Urinary bladder (tissue), 4 donors: Measurements from ENCODE around the gene SBF2. TPM values are rescaled to one million over a fixed set of nuclear protein-coding genes. Genes with fewer than 3 reads are reported as not detected.
A peak's percentile ranks its signal among the peaks of the same experiment; 100 is the strongest.

Source experiments
- DNase-seq: peaks from one replicate; pipeline ENCODE4 v3.0.0-alpha.2; 2015; ENCODE audit errors: extremely low spot score
- H3K27ac ChIP-seq: one replicate; pipeline ENCODE4 v1.5.1; 2013; ENCODE audit warnings: low read depth, mild to moderate bottlenecking, moderate library complexity
- H3K36me3 ChIP-seq: one replicate; pipeline ENCODE4 v1.6.1; 2013; ENCODE audit warnings: mild to moderate bottlenecking, moderate library complexity; ENCODE audit not compliant: insufficient read depth
- H3K4me1 ChIP-seq: one replicate; pipeline ENCODE4 v1.6.1; 2013; ENCODE audit warnings: mild to moderate bottlenecking, moderate library complexity; ENCODE audit not compliant: insufficient read depth
- H3K4me3 ChIP-seq: one replicate; pipeline ENCODE4 v1.5.1; 2013; ENCODE audit warnings: low read depth, low read length
- WGBS: extraction: QIAGEN DNeasy Blood & Tissue Kit; methylation state at CpG from one replicate; pipeline ENCODE4 v1.1.7; 2013; 5-methylcytosine and 5-hydroxymethylcytosine counted together
- polyA plus RNA-seq: library from polyadenylated mRNA; stranded (reverse); fragments of 200-250 nt; gene quantifications from one replicate; pipeline ENCODE4 v1.2.3, GENCODE V29; 2013
- total RNA-seq: library from RNA; depleted of rRNA; stranded (reverse); fragments of >200 nt; gene quantifications from one replicate; pipeline ENCODE4 v1.2.3, GENCODE V29; 2014
- donor health status: healthy with polysubstance abuse.
- donor health status: healthy.

Gene SBF2
- total and polyA plus RNA-seq, 2 donors: 27.8 to 114 TPM

DNA sequence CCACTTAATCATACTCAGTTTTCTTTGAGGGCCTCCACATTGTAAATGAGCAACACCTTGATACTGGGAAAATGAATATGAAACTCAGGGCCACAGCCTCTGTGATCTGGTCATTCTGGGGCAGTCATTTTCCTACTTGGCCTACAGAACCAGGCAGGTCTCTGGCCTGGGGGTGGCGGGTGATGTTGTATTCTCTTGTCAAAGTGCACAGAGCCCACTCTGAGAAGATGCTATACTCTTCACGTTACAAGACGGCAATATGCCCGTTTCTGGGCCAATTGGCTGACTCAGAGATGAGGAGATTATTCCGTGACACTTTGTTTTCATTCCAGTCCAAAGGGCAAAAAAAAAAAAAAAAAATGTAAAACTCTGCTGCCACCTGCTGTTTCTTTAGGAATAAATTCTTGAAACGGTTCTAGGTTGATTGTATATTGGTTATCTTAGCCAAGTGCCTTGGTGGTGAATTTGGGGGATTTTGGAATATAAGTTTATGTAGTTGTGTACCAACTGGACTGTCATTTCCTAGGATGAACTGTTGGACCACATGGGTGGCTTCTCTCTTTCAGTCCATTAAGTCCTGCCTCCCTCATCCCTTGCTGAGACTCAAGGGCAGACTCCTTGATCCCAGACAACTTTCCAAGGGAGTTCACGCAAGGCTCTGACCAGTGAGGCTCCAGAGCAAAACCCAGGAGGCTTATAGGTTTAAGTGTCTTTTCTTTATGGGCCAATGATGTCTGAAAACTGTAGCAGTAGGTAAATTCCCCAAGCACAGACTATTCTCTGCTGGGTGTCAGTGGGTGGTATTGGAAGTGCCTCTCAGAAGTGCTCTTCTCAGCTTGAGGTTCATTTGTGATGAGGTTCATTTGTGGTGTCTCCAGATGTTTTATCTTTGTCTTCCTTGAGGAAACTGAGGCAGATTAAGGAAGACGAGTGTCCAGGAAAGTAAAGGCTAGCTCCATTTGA is 29.1 kb upstream of the SBF2 start:
- Histone ChIP-seq H3K27ac (peak overlapping the region; percentile 69), H3K4me1 (peaks cover 2% of the 10 kb centered on the region), H3K36me3 (no peaks in the 10 kb centered on the region), H3K4me3 (no peak overlapping the region)
- 25% methylated on average over 8 of the region's 8 CpGs for WGBS
- peak; percentile 83 for DNase-seq

DNA sequence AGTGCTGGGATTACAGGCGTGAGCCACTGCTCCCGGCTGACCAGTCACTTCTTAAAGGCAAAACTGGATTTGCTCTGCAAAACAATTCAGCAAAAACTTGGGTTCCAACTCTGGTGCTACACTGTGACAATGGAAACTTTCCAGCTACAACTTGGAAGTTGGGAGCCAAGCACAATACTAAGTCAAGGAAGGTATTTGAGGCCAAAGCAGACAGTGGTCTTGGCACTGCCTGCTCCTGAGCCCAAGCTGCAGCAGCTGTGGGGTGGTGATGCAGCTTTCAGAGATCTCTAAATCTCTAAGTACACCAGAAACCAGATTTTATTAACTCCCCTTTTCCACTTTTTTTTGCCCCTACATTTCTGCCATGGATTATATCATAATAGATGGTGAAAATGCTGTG is 28.4 kb upstream of the SBF2 start:
- Histone ChIP-seq H3K4me1 (peaks cover 2% of the 10 kb centered on the region), H3K4me3 (no peak overlapping the region), H3K36me3 (no peaks in the 10 kb centered on the region), H3K27ac (no peak overlapping the region)
- WGBS: 79% methylated on average over 2 of the region's 2 CpGs
- DNase-seq: no peak

DNA sequence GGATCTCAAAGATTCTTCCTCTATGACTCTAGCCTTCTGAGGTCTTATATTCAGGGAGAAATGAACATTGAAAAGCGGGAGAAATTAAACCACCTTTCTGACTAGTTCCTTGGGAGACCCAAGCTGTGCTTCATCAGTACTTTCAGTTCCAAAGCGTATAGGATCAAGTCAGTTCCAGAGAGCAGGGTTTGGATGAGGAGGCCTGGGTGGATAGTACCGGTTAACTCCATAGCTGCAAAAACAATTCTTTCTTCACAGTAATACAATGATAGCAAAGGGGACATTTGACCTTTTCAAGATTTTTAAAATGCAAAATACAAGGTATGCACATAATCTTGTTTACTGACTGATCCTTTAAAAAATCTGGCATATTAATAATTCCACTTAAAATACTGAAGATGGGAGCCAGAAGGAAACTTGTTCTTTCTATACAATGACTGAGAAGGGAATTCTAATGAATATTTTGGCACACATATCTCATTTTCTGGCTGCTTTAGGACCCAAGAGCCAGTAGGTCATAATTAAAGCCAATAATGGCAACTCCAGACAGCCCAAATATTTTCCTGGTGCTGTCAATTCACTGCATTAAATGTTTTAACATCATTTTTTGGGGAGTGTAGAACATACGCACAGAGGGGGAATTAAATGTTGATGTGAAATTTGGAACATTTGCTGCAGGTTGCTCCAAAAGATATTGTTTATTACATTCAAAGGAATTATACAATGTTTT is 26.9 kb upstream of the SBF2 start:
- Histone ChIP-seq H3K36me3 (no peaks in the 10 kb centered on the region), H3K27ac (no peak overlapping the region), H3K4me3 (no peak overlapping the region), H3K4me1 (no peaks in the 10 kb centered on the region)
- WGBS: 87% methylated on average over 4 of the region's 4 CpGs
- no peak for DNase-seq

DNA sequence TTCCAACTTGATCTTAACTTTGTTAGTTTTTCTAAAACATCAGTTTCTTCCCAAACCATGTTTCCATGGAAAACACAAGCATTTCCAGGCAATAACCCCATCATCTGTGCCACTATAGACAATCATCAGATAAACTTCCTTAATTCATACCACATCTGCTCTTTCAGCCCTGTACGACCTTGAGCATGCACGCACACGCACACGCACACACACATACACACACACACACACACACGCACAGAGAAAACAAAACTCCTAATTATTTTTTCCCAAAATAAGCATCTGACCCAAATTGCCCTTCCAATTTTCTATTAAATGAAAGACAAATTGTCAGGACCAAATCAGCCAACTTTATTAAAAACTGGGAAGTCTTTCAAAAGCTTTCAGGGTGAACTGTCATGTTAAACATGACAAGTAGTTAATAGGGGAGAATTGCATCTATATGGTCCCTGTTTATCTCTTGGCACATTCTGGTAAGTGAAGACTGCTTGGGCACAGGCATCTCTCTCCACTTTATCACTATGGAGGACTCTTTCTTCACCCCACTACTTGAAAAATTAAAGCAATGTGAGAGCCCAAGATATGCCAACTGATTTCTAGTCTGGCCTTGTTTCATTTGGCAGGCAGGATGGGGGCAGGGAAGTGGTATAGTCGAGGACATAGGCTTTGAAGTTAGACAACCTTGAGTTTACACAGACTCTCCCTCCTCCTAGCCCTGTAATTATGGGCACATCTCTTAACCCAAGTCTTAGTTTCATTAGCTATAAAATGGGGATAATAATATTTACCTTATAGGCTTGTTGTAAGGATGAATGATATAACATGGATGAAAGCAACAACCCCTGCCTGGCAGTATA is 25.9 kb upstream of the SBF2 start:
- 75% methylated on average over 6 of the region's 6 CpGs for WGBS
- Histone ChIP-seq H3K4me3 (no peak overlapping the region), H3K27ac (no peak overlapping the region)

DNA sequence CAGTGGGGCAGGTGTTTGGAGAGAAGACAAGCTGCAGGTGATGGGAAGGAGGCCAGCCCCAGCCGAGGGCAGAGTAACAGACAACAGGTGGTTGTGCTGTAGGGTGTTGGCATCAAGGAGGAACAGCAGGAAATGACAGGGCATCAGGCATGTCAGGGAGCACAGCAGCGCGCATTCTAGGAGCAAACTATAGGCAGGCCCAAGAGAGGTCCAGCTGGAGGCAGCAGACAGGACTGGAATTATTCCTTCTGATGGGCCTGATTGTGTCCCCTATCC is 24.4 kb upstream of the SBF2 start:
- no peaks in the 10 kb centered on the region for H3K4me1 ChIP-seq
- no peak overlapping the region for H3K27ac ChIP-seq
- DNase-seq: no peak
- no peak overlapping the region for H3K4me3 ChIP-seq
- no peaks in the 10 kb centered on the region for H3K36me3 ChIP-seq
- 90% methylated on average over 3 of the region's 3 CpGs for WGBS

More for the DNA sequence above, 25.9 kb upstream of the SBF2 start:
- Histone ChIP-seq H3K4me1 (no peaks in the 10 kb centered on the region), H3K36me3 (no peaks in the 10 kb centered on the region)
- no peak for DNase-seq

DNA sequence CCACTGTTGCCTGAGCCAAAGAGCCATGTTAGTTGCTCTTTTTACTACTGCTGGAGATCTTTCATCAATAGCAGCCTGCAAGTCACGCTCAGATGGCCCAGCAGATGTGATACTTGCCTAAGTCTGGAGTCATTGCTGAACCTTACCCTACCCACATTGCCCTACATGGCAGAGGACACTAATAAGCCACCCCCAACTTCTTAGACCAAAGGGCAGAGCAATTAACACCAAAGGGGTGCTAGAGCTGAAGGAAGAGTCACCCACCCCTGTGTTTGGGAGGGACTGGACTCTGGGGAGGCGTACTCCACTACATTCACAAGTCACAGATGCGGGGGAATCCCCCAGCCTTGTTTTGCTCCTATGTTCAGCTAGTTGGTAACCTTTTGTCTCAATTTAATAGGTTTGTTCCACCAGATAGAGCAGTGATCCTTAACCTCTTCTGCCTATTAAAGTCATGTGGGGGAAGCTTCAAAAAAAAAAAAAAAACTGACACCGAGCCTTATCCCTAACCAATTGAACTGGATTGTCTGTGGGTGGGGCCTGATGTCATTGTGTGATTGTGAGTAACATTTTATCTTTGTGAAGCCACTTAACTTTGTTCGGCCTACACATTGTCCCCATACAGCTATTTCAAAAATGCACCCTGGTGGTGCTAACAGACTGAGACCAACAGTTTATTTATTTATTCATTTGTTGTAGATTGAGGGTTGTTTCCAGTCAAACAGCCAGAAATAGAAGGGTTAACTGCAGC is 23.9 kb upstream of the SBF2 start:
- Histone ChIP-seq H3K36me3 (no peaks in the 10 kb centered on the region), H3K27ac (no peak overlapping the region), H3K4me3 (no peak overlapping the region), H3K4me1 (no peaks in the 10 kb centered on the region)
- no peak for DNase-seq
- WGBS: 96% methylated on average over 5 of the region's 5 CpGs

DNA sequence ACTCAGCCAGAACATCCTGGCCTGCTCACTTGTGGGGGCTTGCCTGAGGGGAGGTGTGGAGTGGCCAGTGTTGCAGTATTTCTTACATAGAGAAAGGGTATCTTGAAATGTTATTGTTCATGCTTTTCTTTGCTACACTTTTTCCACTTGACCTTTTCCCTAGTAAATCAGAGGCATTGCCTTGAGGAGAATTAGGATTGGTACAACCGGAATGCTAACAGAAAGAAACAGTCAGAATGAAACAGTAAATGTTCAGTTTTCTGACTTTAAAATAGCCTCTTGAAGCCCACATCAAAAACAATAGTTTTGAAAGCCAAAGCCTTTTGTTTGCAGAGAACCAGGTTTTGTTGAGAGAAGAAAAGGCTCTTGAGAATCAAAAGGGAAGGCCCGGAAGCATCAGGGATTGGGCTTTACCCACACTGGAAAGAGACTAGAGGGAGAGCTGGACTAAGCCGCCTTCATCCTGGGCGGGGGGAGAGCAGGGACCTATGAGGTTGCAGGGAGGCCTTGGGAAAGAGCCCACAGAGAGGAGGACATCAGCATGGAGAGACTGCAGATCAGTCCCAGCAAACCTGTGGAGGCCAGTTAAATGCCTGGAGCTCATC is 23.2 kb upstream of the SBF2 start:
- WGBS: 73% methylated on average over 4 of the region's 4 CpGs
- Histone ChIP-seq H3K4me3 (no peak overlapping the region), H3K4me1 (no peaks in the 10 kb centered on the region), H3K27ac (no peak overlapping the region), H3K36me3 (no peaks in the 10 kb centered on the region)
- no peak for DNase-seq

DNA sequence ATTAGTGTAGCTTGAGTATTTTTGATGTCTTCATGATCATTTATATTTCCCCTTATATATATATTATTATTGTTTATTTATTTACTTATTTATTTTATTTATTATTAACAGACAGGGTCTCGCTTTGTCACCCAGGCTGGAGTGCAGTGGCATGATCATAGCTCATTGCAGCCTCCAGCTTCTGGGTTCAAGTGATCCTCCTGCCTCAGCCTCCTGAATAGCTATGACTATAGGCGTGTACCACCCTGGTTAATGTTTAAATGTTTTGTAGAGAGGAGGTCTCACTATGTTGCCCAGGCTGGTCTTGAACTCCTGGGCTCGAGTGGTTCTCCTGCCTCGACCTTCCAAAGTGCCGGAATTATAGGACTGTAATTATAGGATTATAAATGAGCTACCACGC is 21.1 kb upstream of the SBF2 start:
- no peaks in the 10 kb centered on the region for H3K36me3 ChIP-seq
- no peak for DNase-seq
- 92% methylated on average over 6 of the region's 6 CpGs for WGBS
- H3K4me1 ChIP-seq: no peaks in the 10 kb centered on the region
- H3K4me3 ChIP-seq: no peak overlapping the region
- no peak overlapping the region for H3K27ac ChIP-seq

DNA sequence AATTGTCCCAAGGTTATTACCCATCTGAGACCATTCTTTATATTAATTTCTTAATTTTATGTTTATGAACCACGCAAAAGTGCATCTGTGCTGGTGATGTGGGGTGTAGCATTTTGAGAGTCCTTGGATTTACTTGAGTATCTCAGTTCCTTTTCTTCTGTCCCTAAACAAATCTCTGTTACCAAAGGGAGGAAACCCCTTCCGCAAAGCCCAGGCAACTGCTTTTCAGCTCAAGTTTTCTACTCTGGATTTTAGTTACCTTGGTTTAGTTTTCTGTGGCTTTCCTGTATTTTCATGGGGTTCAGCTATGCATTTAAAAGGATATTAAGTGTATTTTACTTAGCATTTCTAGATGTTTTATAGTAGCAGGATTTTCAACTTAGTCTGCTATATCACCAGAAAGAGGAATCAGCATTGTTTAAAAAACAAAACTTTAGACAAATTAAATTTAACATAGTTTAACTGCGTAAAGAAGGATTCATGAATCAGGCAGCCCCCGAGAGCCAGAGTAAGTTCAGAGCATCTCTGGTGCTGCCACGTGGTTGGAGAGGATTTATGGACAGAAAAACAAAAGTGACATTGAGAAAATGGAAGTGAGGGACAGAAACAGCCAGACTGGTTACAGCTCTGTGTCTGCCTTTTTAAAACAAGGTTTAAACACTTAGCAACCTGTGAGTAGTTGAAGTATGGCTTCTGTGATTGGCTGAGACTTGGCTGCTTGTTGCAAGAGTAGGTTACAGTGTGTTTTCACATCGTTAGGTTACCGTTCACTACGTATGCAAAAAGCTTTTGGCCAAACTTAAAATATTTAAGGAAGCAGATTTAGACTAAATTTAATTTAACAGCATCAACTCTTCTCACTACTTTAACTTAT is 20.4 kb upstream of the SBF2 start:
- Histone ChIP-seq H3K27ac (no peak overlapping the region), H3K4me3 (no peak overlapping the region), H3K36me3 (no peaks in the 10 kb centered on the region), H3K4me1 (no peaks in the 10 kb centered on the region)
- no peak for DNase-seq
- 78% methylated on average over 8 of the region's 8 CpGs for WGBS

DNA sequence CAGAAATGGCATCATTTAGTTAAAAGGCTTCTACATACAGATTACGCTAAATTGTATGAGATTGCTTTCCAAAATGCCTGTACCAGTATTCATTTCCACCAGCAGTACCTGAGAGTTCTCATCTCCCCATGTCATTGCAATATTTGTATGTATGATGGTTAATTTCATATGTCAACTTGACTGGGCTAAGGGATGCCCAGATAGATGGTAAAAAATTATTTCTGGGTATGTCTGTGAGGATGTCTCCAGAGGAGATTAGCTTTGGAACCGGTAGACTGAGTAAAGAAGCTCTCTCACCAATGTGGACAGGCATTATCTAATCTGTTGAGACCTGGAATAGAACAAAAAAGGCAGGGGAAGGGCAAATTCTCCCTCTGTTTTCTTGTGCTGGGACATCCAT is 17.8 kb upstream of the SBF2 start:
- Histone ChIP-seq H3K27ac (no peak overlapping the region), H3K4me3 (no peak overlapping the region), H3K4me1 (no peaks in the 10 kb centered on the region), H3K36me3 (no peaks in the 10 kb centered on the region)
- DNase-seq: no peak
- WGBS: 96% methylated on average over 2 of the region's 2 CpGs

DNA sequence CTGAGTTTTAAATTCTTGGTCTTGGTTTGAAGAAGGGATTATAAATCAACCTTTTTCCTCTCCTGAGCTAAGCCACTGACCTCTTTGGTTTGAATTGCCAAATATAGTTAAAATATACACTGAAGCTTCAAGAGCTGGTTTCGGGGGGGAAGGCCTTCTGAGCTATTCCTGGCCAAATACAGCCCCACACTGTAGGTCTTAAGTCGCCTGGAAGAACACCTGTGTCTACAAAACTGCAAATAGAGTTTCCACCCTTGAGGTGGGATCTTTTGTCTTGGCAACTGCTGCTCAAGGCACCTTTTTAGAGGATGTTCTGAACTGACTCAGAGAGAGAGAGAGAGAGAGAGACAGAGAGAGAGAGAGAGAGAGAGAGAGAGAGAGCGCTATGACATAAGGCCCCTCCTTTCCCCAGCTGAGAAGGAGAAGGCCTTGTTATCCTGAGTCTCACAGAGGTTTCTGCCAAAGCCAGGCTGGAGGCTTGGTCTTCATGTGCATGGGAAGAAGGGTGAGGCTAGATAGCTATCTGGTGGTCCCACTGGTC is 16.4 kb upstream of the SBF2 start:
- WGBS: 86% methylated on average over 3 of the region's 3 CpGs
- Histone ChIP-seq H3K36me3 (no peaks in the 10 kb centered on the region), H3K27ac (no peak overlapping the region), H3K4me3 (no peak overlapping the region), H3K4me1 (no peaks in the 10 kb centered on the region)
- DNase-seq: no peak
